Sigmoid colon (tissue), 4 donors: ENCODE measurements around the gene UNC5A.

Experiments used
- CTCF ChIP-seq, 4 experiments: fragments of 450-650 bp in 3 of 4; fragments of 200-600 bp in 1 of 4; IDR thresholded peaks; one replicate each; pipeline ENCODE4 v1.5.1; 2016 to 2019; ENCODE audit warnings: antibody characterized with exemption in 4 of 4, mild to moderate bottlenecking in 3 of 4, moderate library complexity in 2 of 4
- EP300 ChIP-seq, 4 donors: sonication (generic); formaldehyde crosslinking; IDR thresholded peaks; one replicate each; pipeline ENCODE4 v1.6.1; 2017; ENCODE audit warnings: antibody characterized with exemption in 4 of 4
- POLR2A ChIP-seq, 2 donors: fragments of 450-650 bp; IDR thresholded peaks; one replicate each; pipeline ENCODE4 v1.6.1; 2016; ENCODE audit warnings: antibody characterized with exemption in 2 of 2, mild to moderate bottlenecking in 2 of 2, moderate library complexity in 2 of 2
- POLR2AphosphoS5 ChIP-seq, 4 donors: sonication (generic); formaldehyde crosslinking; IDR thresholded peaks; one replicate each; pipeline ENCODE4 v1.6.1; 2017; ENCODE audit warnings: antibody characterized with exemption in 4 of 4

- TF ChIP-seq CTCF (IDR thresholded peaks at IDR 0.05) (no peak), POLR2AphosphoS5 (IDR thresholded peaks at IDR 0.05) (no peak), EP300 (IDR thresholded peaks at IDR 0.05) (no peak), POLR2A (IDR thresholded peaks at IDR 0.05) (no peak)
Observed at GRCh38 chr5:176792655-176793342, 17.6 kb upstream of the UNC5A start.
